Cardiac muscle cell (in vitro differentiated cells and primary cell): ENCODE measurements around the gene TCERG1L. TPM values are rescaled to one million over a fixed set of nuclear protein-coding genes. Genes with fewer than 3 reads are reported as not detected.

ENCODE experiments used
- DNase-seq, 2 donors: peaks; one replicate each; pipeline versions ENCODE4 v3.0.0 to v3.0.0-alpha.2; 2010 to 2017; ENCODE audit warnings: low read depth in 1 of 2, low spot score in 1 of 2
- H3K27ac ChIP-seq: fragments of 200-600 bp; sonication (generic); 2 replicates; pipeline ENCODE4 v1.5.1; 2016
- H3K27me3 ChIP-seq: fragments of 200-600 bp; sonication (generic); 2 replicates; pipeline ENCODE4 v1.6.0; 2016; ENCODE audit warnings: control low read depth
- H3K36me3 ChIP-seq: fragments of 200-600 bp; sonication (generic); 2 replicates; pipeline ENCODE4 v1.5.1; 2016; ENCODE audit warnings: control low read depth
- H3K4me1 ChIP-seq: fragments of 200-600 bp; sonication (generic); 2 replicates; pipeline ENCODE4 v1.8.1; 2017; ENCODE audit warnings: low read depth, mild to moderate bottlenecking, mixed run types
- H3K4me3 ChIP-seq: fragments of 200-600 bp; sonication (generic); 2 replicates; pipeline ENCODE4 v1.5.1; 2016; ENCODE audit warnings: mild to moderate bottlenecking
- H3K9me3 ChIP-seq: fragments of 200-600 bp; sonication (generic); 2 replicates; pipeline ENCODE4 v1.5.1; 2017; ENCODE audit warnings: low read depth, mild to moderate bottlenecking, control low read depth
- polyA plus RNA-seq: library from polyadenylated mRNA; unstranded; fragments of >200 nt; fragmentation: Nextera tagmentation; extraction: Ambion mirVana; gene quantifications from 2 replicates; pipeline ENCODE4 v1.2.1, GENCODE V29; 2016
- total RNA-seq: library from RNA; depleted of rRNA; stranded (reverse); fragments of >200 nt; gene quantifications from 2 replicates; pipeline ENCODE4 v1.2.3, GENCODE V29; 2016
- TF ChIP-seq, protein P1 (sequence below): IDR thresholded peaks from 2 replicates; pipeline ENCODE4 v1.5.1; 2012; ENCODE audit warnings: low read depth, mild to moderate bottlenecking, low read length

Gene TCERG1L
- total and polyA plus RNA-seq, 2 experiments from 2014 or later: 0.12 to 1.9 TPM

DNA sequence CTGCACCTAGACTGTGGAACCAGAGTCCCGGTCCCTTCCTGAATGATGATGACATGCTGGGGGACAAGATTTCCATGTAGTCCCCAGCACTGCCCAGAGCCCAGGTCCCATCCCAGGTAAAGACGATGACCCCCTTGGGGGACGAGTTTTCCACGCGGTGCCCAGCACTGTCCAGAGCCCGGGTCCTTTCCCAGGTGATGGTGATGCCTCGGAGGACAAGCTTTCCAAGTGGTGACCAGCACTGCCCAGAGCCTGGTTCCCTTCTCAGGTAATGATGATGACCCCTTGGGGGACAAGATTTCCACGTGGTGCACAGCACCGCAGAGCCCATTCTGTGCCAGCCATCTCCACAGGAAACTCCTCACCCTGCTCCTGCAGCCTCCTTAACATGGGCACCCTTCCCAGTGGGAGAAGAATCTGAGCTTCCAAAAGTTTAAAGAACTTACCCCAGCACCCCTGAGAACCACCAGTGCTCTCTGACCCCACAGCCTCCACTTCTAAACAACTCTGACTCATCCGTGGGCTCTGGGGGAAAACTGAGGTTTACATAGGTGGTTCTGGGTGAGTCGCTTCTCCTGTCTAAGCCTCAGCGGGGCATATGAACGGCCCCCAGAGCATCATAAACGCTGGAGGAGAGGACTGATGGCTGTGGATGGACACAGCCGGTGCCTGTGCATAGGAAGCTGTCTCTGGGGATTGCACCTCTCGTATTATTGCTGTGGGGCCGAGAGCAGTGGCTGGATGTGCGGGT, 233.2 kb downstream of the TCERG1L start:
- Histone ChIP-seq H3K27ac (no peak overlapping the region), H3K4me3 (no peak overlapping the region)

DNA sequence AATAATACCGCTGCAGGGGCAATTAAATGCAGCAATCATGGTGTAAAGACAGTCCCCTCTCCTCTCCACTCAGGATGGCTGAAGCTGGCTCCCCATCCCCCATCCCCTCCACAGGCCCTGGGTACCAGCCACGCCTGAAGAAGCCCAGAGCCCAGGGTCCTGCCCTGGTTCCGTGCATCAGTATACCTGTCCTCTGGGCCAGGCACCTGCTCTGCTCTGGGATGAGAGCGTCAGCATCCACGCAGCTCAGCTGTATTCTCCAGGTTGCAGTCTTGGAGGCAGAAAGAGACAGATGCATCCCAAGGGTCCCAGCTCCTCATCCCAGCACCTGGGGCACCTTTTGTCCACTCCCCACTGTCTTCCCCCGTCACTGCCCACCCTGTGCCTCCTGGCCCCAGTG, 233.8 kb downstream of the TCERG1L start:
- DNase-seq: no peak
- no peak overlapping the region for H3K4me3 ChIP-seq
- no peaks in the 10 kb centered on the region for H3K36me3 ChIP-seq
- no peaks in the 10 kb centered on the region for H3K4me1 ChIP-seq
- no peaks in the 10 kb centered on the region for H3K27me3 ChIP-seq
- no peak overlapping the region for H3K27ac ChIP-seq
- TF ChIP-seq, protein P1, sequence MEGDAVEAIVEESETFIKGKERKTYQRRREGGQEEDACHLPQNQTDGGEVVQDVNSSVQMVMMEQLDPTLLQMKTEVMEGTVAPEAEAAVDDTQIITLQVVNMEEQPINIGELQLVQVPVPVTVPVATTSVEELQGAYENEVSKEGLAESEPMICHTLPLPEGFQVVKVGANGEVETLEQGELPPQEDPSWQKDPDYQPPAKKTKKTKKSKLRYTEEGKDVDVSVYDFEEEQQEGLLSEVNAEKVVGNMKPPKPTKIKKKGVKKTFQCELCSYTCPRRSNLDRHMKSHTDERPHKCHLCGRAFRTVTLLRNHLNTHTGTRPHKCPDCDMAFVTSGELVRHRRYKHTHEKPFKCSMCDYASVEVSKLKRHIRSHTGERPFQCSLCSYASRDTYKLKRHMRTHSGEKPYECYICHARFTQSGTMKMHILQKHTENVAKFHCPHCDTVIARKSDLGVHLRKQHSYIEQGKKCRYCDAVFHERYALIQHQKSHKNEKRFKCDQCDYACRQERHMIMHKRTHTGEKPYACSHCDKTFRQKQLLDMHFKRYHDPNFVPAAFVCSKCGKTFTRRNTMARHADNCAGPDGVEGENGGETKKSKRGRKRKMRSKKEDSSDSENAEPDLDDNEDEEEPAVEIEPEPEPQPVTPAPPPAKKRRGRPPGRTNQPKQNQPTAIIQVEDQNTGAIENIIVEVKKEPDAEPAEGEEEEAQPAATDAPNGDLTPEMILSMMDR: no peak
- no peaks in the 10 kb centered on the region for H3K9me3 ChIP-seq

More for the DNA sequence above, 233.2 kb downstream of the TCERG1L start:
- H3K27me3 ChIP-seq: no peaks in the 10 kb centered on the region
- no peak for DNase-seq
- H3K9me3 ChIP-seq: no peaks in the 10 kb centered on the region
- H3K36me3 ChIP-seq: no peaks in the 10 kb centered on the region
- TF ChIP-seq, protein P1: no peak
- no peaks in the 10 kb centered on the region for H3K4me1 ChIP-seq

DNA sequence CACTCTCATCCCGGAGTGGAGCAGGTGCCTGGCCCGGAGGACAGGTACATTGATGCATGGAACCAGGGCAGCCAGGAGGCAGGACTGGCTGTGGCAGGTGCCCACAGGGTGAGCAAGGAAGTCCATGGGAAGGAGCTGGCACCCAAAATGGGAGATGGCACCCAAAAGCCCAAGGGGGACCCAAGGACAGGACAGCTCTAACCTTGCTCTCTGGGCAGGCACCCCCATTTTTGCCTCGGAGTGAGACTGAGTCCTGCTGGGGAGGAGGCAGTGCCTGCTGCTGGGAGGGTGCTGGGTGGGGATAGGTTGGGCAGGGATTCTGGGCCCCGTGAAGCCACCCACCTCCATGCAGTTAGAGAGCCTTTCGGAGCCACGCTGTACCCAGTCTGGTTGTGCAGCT, 234.5 kb downstream of the TCERG1L start:
- Histone ChIP-seq H3K36me3 (no peaks in the 10 kb centered on the region), H3K27ac (no peak overlapping the region), H3K27me3 (no peaks in the 10 kb centered on the region), H3K4me1 (no peaks in the 10 kb centered on the region), H3K4me3 (no peak overlapping the region), H3K9me3 (no peaks in the 10 kb centered on the region)
- DNase-seq: no peak
- TF ChIP-seq, protein P1: no peak

GRCh38 chr10:131076356-131076755, 235.2 kb downstream of the TCERG1L start:
- no peaks in the 10 kb centered on the region for H3K36me3 ChIP-seq
- H3K27ac ChIP-seq: no peak overlapping the region
- no peaks in the 10 kb centered on the region for H3K27me3 ChIP-seq
- TF ChIP-seq, protein P1: no peak
- H3K4me3 ChIP-seq: no peak overlapping the region
- H3K9me3 ChIP-seq: no peaks in the 10 kb centered on the region
- no peak for DNase-seq
- H3K4me1 ChIP-seq: no peaks in the 10 kb centered on the region

- TF ChIP-seq, protein P1: no peak
- DNase-seq: no peak
Measured at GRCh38 chr10:131075218-131075770, 236.2 kb downstream of the TCERG1L start.

More at GRCh38 chr10:131075218-131075770, 236.2 kb downstream of the TCERG1L start:
- no peaks in the 10 kb centered on the region for H3K9me3 ChIP-seq
- no peaks in the 10 kb centered on the region for H3K4me1 ChIP-seq
- no peaks in the 10 kb centered on the region for H3K27me3 ChIP-seq
- H3K4me3 ChIP-seq: no peak overlapping the region
- H3K27ac ChIP-seq: no peak overlapping the region
- no peaks in the 10 kb centered on the region for H3K36me3 ChIP-seq
